K562 (cell line): ENCODE results near the gene GALNT7. TPM values are rescaled to one million over a fixed set of nuclear protein-coding genes. Genes with fewer than 3 reads are reported as not detected.

Source experiments
- CREBBP ChIP-seq: IDR thresholded peaks from one replicate; pipeline ENCODE4 v1.6.1; 2012; ENCODE audit warnings: low read depth, mild to moderate bottlenecking, control low read depth, inconsistent platforms, low read length
- DPF2 ChIP-seq: fragments of 450-650 bp; IDR thresholded peaks from 2 replicates; pipeline ENCODE4 v1.6.1; 2016
- HES1 ChIP-seq: fragments of 450-650 bp; IDR thresholded peaks from 2 replicates; pipeline ENCODE4 v1.6.1; 2016; ENCODE audit warnings: low read depth, mild to moderate bottlenecking, moderate library complexity
- HEY1 ChIP-seq: fragments of 250-450 bp; sonication (Bioruptor Pico); IDR thresholded peaks from 2 replicates; pipeline ENCODE4 v1.5.0; 2020; ENCODE audit warnings: mild to moderate bottlenecking, moderate library complexity, borderline replicate concordance
- MTA1 ChIP-seq: fragments of 450-650 bp; IDR thresholded peaks from 2 replicates; pipeline ENCODE4 v1.6.1; 2017; ENCODE audit warnings: borderline replicate concordance
- MTA3 ChIP-seq: fragments of 450-650 bp; formaldehyde crosslinking; IDR thresholded peaks from 2 replicates; pipeline ENCODE4 v1.6.1; 2017; ENCODE audit warnings: mild to moderate bottlenecking, borderline replicate concordance
- MXI1 ChIP-seq: IDR thresholded peaks from 2 replicates; pipeline ENCODE4 v1.6.1; 2011; ENCODE audit warnings: low read depth, mild to moderate bottlenecking, improper control_type of control experiment, low read length
- RBFOX2 ChIP-seq: fragments of 200-400 bp; formaldehyde crosslinking; IDR thresholded peaks from 2 replicates; pipeline ENCODE4 v1.6.1; 2017; ENCODE audit warnings: low read depth, mild to moderate bottlenecking, low read length, moderate library complexity
- RBM22 ChIP-seq: fragments of 200-400 bp; formaldehyde crosslinking; IDR thresholded peaks from 2 replicates; pipeline ENCODE4 v1.6.1; 2018; ENCODE audit warnings: low read length, low read depth; ENCODE audit not compliant: poor library complexity, severe bottlenecking
- TCF7L2 ChIP-seq: fragments of 150-350 bp; IDR thresholded peaks from 2 replicates; pipeline ENCODE4 v1.6.1; 2016; ENCODE audit warnings: low read depth, mild to moderate bottlenecking, low read length, moderate library complexity
- THRB ChIP-seq: fragments of 450-650 bp; formaldehyde crosslinking; conservative IDR thresholded peaks from 2 replicates; pipeline ENCODE4 v1.4.0; 2022; ENCODE audit warnings: mild to moderate bottlenecking, missing genetic modification characterization
- ZNF583 ChIP-seq: fragments of 250-450 bp; sonication (Bioruptor Pico); IDR thresholded peaks from 2 replicates; pipeline ENCODE4 v1.4.0; 2020
- ZNF780A ChIP-seq: fragments of 250-450 bp; sonication (Bioruptor Pico); IDR thresholded peaks from 2 replicates; pipeline ENCODE4 v1.5.0; 2021; ENCODE audit warnings: mild to moderate bottlenecking
- polyA plus RNA-seq, 8 experiments: library from polyadenylated mRNA; depleted of rRNA in 4 of 8; stranded (reverse) in 5 of 8; unstranded in 3 of 8; fragments of >200 nt; fragmentation: Nextera tagmentation in 2 of 8; fragmentation: Illumina TruSeq in 1 of 8; extraction: Ambion mirVana in 2 of 8; extraction: Trizol in 1 of 8; gene quantifications; 2 replicates each; pipeline versions ENCODE4 v1.2.1 to v1.2.3, GENCODE V29; 2011 to 2014; ENCODE audit warnings: inconsistent platforms in 1 of 8, missing spikeins in 1 of 8
- total RNA-seq, 7 experiments: library from RNA; depleted of rRNA in 6 of 7; stranded (reverse); fragments of >200 nt in 6 of 7; fragmentation: Illumina TruSeq in 2 of 7; extraction: Trizol in 2 of 7; gene quantifications; 2 replicates each; pipeline versions ENCODE4 v1.2.1 to v1.2.3, GENCODE V29; 2011 to 2021; ENCODE audit warnings: low replicate concordance in 1 of 7
- TF ChIP-seq, protein P1 (sequence below): fragments of 250-450 bp; sonication (Bioruptor Pico); IDR thresholded peaks from 2 replicates; pipeline ENCODE4 v1.9.0; 2021; ENCODE audit warnings: mild to moderate bottlenecking, inconsistent platforms
- TF ChIP-seq, protein P2 (sequence below), 2 experiments: fragments of 450-650 bp; IDR thresholded peaks; 2 replicates each; pipeline ENCODE4 v1.6.1; 2018; ENCODE audit warnings: mild to moderate bottlenecking in 2 of 2, low read depth in 1 of 2; ENCODE audit not compliant: partially characterized antibody in 2 of 2

Gene GALNT7
- total and polyA plus RNA-seq, 9 of the 15 experiments (the other 6 are each of a cell fraction or from before 2014, with no cell fraction given), result 16.7 to 38.7 (median 31.1) TPM

GRCh38 chr4:173370477-173371291 is 202.1 kb downstream of the GALNT7 start, which contains the start of gene SAP30 (continued):
- TF ChIP-seq, protein P1, sequence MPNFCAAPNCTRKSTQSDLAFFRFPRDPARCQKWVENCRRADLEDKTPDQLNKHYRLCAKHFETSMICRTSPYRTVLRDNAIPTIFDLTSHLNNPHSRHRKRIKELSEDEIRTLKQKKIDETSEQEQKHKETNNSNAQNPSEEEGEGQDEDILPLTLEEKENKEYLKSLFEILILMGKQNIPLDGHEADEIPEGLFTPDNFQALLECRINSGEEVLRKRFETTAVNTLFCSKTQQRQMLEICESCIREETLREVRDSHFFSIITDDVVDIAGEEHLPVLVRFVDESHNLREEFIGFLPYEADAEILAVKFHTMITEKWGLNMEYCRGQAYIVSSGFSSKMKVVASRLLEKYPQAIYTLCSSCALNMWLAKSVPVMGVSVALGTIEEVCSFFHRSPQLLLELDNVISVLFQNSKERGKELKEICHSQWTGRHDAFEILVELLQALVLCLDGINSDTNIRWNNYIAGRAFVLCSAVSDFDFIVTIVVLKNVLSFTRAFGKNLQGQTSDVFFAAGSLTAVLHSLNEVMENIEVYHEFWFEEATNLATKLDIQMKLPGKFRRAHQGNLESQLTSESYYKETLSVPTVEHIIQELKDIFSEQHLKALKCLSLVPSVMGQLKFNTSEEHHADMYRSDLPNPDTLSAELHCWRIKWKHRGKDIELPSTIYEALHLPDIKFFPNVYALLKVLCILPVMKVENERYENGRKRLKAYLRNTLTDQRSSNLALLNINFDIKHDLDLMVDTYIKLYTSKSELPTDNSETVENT (CRISPR knock-in tag), result peak; percentile 71; the same call in 1 of the 2 replicates
- TF ChIP-seq CREBBP (no peak), DPF2 (0 out of 2 replicates have a peak, but pooled peaks have one; percentile 24), THRB (no peak), ZNF583 (CRISPR knock-in tag) (no peak), MTA1 (no peak), MXI1 (peak; percentile 81), RBFOX2 (peak; percentile 75), HEY1 (no peak), MTA3 (no peak), RBM22 (no peak), TCF7L2 (no peak), HES1 (no peak), ZNF780A (CRISPR knock-in tag) (no peak)
- TF ChIP-seq, protein P2, sequence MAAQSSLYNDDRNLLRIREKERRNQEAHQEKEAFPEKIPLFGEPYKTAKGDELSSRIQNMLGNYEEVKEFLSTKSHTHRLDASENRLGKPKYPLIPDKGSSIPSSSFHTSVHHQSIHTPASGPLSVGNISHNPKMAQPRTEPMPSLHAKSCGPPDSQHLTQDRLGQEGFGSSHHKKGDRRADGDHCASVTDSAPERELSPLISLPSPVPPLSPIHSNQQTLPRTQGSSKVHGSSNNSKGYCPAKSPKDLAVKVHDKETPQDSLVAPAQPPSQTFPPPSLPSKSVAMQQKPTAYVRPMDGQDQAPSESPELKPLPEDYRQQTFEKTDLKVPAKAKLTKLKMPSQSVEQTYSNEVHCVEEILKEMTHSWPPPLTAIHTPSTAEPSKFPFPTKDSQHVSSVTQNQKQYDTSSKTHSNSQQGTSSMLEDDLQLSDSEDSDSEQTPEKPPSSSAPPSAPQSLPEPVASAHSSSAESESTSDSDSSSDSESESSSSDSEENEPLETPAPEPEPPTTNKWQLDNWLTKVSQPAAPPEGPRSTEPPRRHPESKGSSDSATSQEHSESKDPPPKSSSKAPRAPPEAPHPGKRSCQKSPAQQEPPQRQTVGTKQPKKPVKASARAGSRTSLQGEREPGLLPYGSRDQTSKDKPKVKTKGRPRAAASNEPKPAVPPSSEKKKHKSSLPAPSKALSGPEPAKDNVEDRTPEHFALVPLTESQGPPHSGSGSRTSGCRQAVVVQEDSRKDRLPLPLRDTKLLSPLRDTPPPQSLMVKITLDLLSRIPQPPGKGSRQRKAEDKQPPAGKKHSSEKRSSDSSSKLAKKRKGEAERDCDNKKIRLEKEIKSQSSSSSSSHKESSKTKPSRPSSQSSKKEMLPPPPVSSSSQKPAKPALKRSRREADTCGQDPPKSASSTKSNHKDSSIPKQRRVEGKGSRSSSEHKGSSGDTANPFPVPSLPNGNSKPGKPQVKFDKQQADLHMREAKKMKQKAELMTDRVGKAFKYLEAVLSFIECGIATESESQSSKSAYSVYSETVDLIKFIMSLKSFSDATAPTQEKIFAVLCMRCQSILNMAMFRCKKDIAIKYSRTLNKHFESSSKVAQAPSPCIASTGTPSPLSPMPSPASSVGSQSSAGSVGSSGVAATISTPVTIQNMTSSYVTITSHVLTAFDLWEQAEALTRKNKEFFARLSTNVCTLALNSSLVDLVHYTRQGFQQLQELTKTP (IDR thresholded peaks at IDR 0.05; ENCODE audit: low read depth in 1 of 2, partially characterized antibody in 2 of 2), result peak in 1 of 2 experiments; percentile 95
